Cardiac muscle cell (in vitro differentiated cells and primary cell): ENCODE results near the gene HNRNPU. TPM values are rescaled to one million over a fixed set of nuclear protein-coding genes. Genes with fewer than 3 reads are reported as not detected.
A peak's percentile ranks its signal among the peaks of the same experiment; 100 is the strongest.

Experiments used
- DNase-seq, 2 donors: peaks; one replicate each; pipeline versions ENCODE4 v3.0.0 to v3.0.0-alpha.2; 2010 to 2017; ENCODE audit warnings: low read depth in 1 of 2, low spot score in 1 of 2
- H3K27ac ChIP-seq: fragments of 200-600 bp; sonication (generic); 2 replicates; pipeline ENCODE4 v1.5.1; 2016
- H3K27me3 ChIP-seq: fragments of 200-600 bp; sonication (generic); 2 replicates; pipeline ENCODE4 v1.6.0; 2016; ENCODE audit warnings: control low read depth
- H3K36me3 ChIP-seq: fragments of 200-600 bp; sonication (generic); 2 replicates; pipeline ENCODE4 v1.5.1; 2016; ENCODE audit warnings: control low read depth
- H3K4me1 ChIP-seq: fragments of 200-600 bp; sonication (generic); 2 replicates; pipeline ENCODE4 v1.8.1; 2017; ENCODE audit warnings: low read depth, mild to moderate bottlenecking, mixed run types
- H3K4me3 ChIP-seq: fragments of 200-600 bp; sonication (generic); 2 replicates; pipeline ENCODE4 v1.5.1; 2016; ENCODE audit warnings: mild to moderate bottlenecking
- H3K9me3 ChIP-seq: fragments of 200-600 bp; sonication (generic); 2 replicates; pipeline ENCODE4 v1.5.1; 2017; ENCODE audit warnings: low read depth, mild to moderate bottlenecking, control low read depth
- polyA plus RNA-seq: library from polyadenylated mRNA; unstranded; fragments of >200 nt; fragmentation: Nextera tagmentation; extraction: Ambion mirVana; gene quantifications from 2 replicates; pipeline ENCODE4 v1.2.1, GENCODE V29; 2016
- total RNA-seq: library from RNA; depleted of rRNA; stranded (reverse); fragments of >200 nt; gene quantifications from 2 replicates; pipeline ENCODE4 v1.2.3, GENCODE V29; 2016
- TF ChIP-seq, protein P1 (sequence below): IDR thresholded peaks from 2 replicates; pipeline ENCODE4 v1.5.1; 2012; ENCODE audit warnings: low read depth, mild to moderate bottlenecking, low read length

The HNRNPU gene
- total and polyA plus RNA-seq, 2 experiments from 2014 or later = 345 to 447 TPM

DNA sequence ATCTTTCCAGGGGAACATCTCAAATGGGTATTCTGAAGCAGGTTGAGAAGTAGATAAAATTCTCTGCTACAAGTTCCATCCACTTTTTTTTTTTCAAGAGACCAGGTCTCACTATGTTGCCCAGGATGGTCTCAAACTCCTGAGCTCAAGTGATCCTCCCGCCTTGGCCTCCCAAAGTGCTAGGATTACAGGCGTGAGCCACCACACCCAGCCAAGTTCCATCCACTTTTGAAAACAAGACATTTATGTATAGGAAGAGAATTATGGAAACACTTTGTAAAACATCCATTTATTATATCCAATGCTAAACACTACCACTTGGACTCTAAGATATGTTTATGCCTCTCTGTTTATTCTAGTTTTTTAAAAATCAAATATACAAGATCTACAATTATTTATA, 13.4 kb downstream of the HNRNPU start:
- Histone ChIP-seq H3K27ac (peak overlapping the region; percentile 74), H3K27me3 (no peaks in the 10 kb centered on the region), H3K4me1 (no peaks in the 10 kb centered on the region), H3K9me3 (no peaks in the 10 kb centered on the region), H3K36me3 (peaks cover 95% of the 10 kb centered on the region), H3K4me3 (no peak overlapping the region)
- TF ChIP-seq, protein P1, sequence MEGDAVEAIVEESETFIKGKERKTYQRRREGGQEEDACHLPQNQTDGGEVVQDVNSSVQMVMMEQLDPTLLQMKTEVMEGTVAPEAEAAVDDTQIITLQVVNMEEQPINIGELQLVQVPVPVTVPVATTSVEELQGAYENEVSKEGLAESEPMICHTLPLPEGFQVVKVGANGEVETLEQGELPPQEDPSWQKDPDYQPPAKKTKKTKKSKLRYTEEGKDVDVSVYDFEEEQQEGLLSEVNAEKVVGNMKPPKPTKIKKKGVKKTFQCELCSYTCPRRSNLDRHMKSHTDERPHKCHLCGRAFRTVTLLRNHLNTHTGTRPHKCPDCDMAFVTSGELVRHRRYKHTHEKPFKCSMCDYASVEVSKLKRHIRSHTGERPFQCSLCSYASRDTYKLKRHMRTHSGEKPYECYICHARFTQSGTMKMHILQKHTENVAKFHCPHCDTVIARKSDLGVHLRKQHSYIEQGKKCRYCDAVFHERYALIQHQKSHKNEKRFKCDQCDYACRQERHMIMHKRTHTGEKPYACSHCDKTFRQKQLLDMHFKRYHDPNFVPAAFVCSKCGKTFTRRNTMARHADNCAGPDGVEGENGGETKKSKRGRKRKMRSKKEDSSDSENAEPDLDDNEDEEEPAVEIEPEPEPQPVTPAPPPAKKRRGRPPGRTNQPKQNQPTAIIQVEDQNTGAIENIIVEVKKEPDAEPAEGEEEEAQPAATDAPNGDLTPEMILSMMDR = no peak
- no peak for DNase-seq

DNA sequence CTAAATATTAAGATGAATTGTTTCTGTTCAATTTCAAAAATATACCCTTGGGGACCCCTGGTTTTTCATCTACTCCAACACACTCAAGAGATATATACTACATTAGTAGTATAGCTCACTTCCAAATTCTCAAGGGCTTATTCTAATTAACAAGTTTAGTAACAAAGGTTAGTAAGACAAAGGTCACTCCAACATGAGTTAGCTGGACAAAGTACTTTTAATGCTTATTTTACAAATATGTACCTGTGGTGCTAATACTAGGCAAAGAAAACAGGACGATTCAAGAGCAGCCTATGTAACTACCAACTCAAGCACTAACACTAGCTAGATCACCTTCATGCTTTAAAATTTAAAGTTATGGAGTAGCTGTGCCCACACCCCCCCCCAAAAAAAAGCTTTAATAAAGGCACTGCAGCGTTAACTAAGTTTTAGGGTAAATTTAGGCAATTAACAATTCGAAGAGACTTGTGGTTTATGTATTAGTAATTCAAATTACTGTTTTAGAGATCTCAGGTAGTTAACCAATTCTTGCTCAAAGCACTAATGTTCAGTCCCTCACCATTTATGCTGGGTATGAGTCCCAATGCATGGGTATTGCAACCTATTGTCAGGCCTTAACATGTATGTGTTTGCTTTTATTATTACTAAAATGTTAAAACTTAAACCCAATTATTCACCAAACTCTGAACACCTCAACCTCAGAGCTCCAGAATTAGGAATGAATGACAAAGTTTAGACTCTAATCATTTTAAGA, 14.1 kb downstream of the HNRNPU start:
- peak overlapping the region; percentile 74 for H3K27ac ChIP-seq
- no peaks in the 10 kb centered on the region for H3K27me3 ChIP-seq
- TF ChIP-seq, protein P1 = no peak
- no peaks in the 10 kb centered on the region for H3K9me3 ChIP-seq
- peaks cover 95% of the 10 kb centered on the region for H3K36me3 ChIP-seq
- no peaks in the 10 kb centered on the region for H3K4me1 ChIP-seq
- H3K4me3 ChIP-seq = no peak overlapping the region
- DNase-seq = no peak

DNA sequence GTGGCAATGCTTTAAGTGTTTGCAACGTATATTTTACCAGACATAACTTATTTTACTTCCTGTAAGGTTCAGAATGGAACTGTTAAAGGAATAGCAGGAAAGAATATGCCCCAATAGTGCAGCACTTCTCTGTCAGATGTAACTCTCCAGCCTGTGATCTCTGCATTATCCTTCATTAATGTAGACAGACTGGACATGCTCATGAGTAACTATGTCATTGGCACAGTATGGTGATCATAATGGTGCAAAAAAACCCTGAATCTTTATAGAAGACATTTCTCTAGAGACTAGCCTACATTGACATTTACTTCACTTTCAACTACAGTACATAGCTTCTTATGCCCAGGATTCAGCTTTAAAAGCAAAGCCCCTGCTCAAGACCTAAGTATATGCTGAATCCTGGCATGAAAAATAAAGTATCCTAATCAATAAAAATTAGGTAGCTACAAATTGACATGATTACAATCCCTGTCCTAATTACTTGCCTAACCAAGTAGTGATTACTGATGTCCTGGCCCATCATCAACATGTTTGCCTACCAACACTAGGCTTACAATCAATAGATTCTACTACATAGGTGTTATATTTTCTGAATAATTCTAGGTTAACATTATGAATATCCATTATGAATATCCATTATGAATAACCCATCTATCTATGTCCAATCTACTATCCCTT, 15.0 kb downstream of the HNRNPU start:
- Histone ChIP-seq H3K27me3 (no peaks in the 10 kb centered on the region), H3K9me3 (no peaks in the 10 kb centered on the region), H3K27ac (peak overlapping the region; percentile 74), H3K4me1 (no peaks in the 10 kb centered on the region), H3K4me3 (no peak overlapping the region), H3K36me3 (peaks cover 95% of the 10 kb centered on the region)
- TF ChIP-seq, protein P1 = no peak
- no peak for DNase-seq

DNA sequence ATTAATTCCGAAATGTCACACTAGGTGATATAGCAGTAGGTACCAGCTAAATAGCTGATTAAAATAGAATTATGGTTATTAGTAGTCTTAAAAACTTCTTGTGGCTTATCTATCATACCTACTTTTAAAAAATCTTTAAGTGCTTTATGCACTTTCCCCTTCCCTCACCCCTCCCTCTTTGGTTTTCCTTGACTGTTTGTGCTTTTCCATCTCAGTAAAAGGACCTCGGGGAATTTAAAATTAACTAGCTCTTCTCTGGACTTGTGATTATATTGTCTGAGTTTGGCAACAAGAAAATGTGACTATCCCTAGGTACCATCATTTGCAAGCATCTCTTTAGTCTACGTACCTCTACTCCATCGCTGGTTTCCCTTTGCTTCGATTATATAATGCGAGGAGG, 17.7 kb downstream of the HNRNPU start:
- H3K4me3 ChIP-seq = no peak overlapping the region
- DNase-seq = no peak
- no peaks in the 10 kb centered on the region for H3K9me3 ChIP-seq
- H3K27me3 ChIP-seq = no peaks in the 10 kb centered on the region
- H3K27ac ChIP-seq = peak overlapping the region; percentile 5
- no peaks in the 10 kb centered on the region for H3K4me1 ChIP-seq
- peaks cover 94% of the 10 kb centered on the region for H3K36me3 ChIP-seq
- TF ChIP-seq, protein P1 = no peak

DNA sequence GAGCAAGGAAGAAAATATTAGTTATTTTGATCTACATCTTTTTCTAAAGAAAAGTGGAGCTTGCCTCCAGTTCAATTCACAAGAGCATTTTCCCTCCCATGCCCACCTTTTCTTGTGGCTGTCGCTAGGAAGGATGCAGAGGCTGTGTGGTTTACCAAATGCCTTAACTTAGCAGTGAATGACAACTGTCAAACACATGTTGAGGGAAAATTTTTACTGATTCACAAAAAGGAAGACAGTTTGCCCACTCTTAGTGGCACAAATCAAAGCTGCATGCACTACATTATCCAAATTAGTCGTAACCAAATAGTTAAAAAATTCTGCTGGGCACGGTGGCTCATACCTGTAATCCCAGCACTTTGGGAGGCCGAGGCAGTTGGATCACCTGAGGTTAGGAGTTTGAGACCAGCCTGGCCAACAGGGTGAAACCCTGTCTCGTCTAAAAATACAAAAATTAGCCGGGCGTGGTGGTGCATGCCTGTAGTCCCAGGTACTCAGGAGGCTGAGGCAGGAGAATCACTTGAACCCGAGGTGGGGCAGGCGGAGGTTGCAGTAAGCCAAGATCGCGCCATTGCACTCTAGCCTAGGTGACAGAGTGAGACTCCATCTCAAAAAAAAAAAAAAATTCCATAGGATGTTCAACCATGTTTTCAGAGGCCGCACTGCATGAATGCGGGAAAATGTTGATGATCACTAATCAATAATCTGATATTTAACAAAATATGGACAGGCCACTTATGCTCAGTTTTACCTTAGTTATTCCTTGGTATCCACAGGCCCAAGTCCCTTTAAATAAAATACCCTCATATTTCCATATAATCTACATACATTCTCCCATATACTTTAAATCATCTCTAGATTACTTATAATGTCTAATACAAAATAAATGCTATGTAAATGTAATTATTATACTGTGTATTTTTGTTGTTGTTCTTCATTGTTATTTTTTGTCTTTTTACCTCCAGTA, 19.9 kb downstream of the HNRNPU start:
- Histone ChIP-seq H3K4me3 (no peak overlapping the region), H3K27ac (peak overlapping the region; percentile 44), H3K4me1 (no peaks in the 10 kb centered on the region), H3K9me3 (no peaks in the 10 kb centered on the region), H3K36me3 (peaks cover 77% of the 10 kb centered on the region), H3K27me3 (no peaks in the 10 kb centered on the region)
- DNase-seq = no peak
- TF ChIP-seq, protein P1 = no peak
